G401.6 (cell line): ENCODE data around the gene SRCIN1.
"Not testable (repeated sequence)": the region's sequence is repeated elsewhere in the genome, so short reads cannot be mapped to it uniquely, and the experiment has no call there.

Source experiments
- FAIRE-seq: peaks from 2 replicates; lab custom pipeline; 2012; peaks lifted over from hg19 to GRCh38; lab: Jason Lieb, UNC

SRCIN1 gene

GRCh38 chr17:38508954-38509771, 96.6 kb downstream of the SRCIN1 start:
- no peak for FAIRE-seq

- no peak for FAIRE-seq
Observed at GRCh38 chr17:38508570-38508950, 97.2 kb downstream of the SRCIN1 start.

GRCh38 chr17:38507921-38508569, 97.7 kb downstream of the SRCIN1 start:
- no peak for FAIRE-seq

- no peak for FAIRE-seq
Observed at GRCh38 chr17:38507436-38507835, 98.3 kb downstream of the SRCIN1 start.

GRCh38 chr17:38504216-38504615, 101.5 kb downstream of the SRCIN1 start:
- FAIRE-seq: no peak

- not testable (repeated sequence) for FAIRE-seq
Observed at GRCh38 chr17:38503286-38503913, 102.4 kb downstream of the SRCIN1 start.

- not testable (repeated sequence) for FAIRE-seq
Observed at GRCh38 chr17:38501718-38502117, 104.0 kb downstream of the SRCIN1 start.

- FAIRE-seq: not testable (repeated sequence)
Observed at GRCh38 chr17:38499230-38499629, 106.5 kb downstream of the SRCIN1 start.

- FAIRE-seq: no peak
Observed at GRCh38 chr17:38498353-38498752, 107.4 kb downstream of the SRCIN1 start.

- FAIRE-seq: not testable (repeated sequence)
Observed at GRCh38 chr17:38497656-38498055, 108.1 kb downstream of the SRCIN1 start.

- not testable (repeated sequence) for FAIRE-seq
Observed at GRCh38 chr17:38494152-38494551, 111.6 kb downstream of the SRCIN1 start.

- not testable (repeated sequence) for FAIRE-seq
Observed at GRCh38 chr17:38492067-38493040, 113.4 kb downstream of the SRCIN1 start.

GRCh38 chr17:38491346-38492066, 114.2 kb downstream of the SRCIN1 start:
- FAIRE-seq: not testable (repeated sequence)

GRCh38 chr17:38489774-38490173, 116.0 kb downstream of the SRCIN1 start:
- FAIRE-seq: not testable (repeated sequence)

GRCh38 chr17:38485681-38486298, 120.0 kb downstream of the SRCIN1 start:
- FAIRE-seq: not testable (repeated sequence)

GRCh38 chr17:38485146-38485468, 120.6 kb downstream of the SRCIN1 start:
- FAIRE-seq: no peak

- FAIRE-seq: not testable (repeated sequence)
Observed at GRCh38 chr17:38484242-38485145, 121.3 kb downstream of the SRCIN1 start.

GRCh38 chr17:38482700-38483043, 123.1 kb downstream of the SRCIN1 start:
- not testable (repeated sequence) for FAIRE-seq

- FAIRE-seq: not testable (repeated sequence)
Observed at GRCh38 chr17:38482039-38482699, 123.6 kb downstream of the SRCIN1 start.
